K562 (cell line): ENCODE data around the gene SLC15A1. TPM values are rescaled to one million over a fixed set of nuclear protein-coding genes. Genes with fewer than 3 reads are reported as not detected.

ENCODE experiments used
- ATAC-seq: fragments of 200-7000 bp; cut with Tn5 transposase; 3 replicates; pipeline ENCODE4 v1.9.1; 2020; ENCODE audit warnings: moderate library complexity
- BruUV-seq: library from RNA; stranded (reverse); fragments of 400-500 nt; replicated peaks from 2 replicates; lab custom pipeline; 2021; lab: Mats Ljungman, UMichigan
- CTCF ChIA-PET: fragments of 300-600 bp; formaldehyde crosslinking; extraction: SDS; loops from one replicate; lab custom pipeline; 2021; ENCODE audit warnings: low intra/inter-chr PET ratio; lab: Yijun Ruan, JAX
- POLR2A ChIA-PET: fragments of 300-600, 350-650 bp; sonication (Branson Sonifier 250); formaldehyde crosslinking; extraction: SDS; loops from one replicate; lab custom pipeline; 2021; ENCODE audit warnings: antibody characterized with exemption, inconsistent platforms; lab: Yijun Ruan, JAX
- DNase-seq, 4 experiments: peaks; one replicate each; pipeline versions ENCODE4 v3.0.0 to v3.0.0-alpha.2; 2011 to 2018; ENCODE audit warnings: low spot score in 3 of 4, mixed read lengths in 3 of 4; ENCODE audit errors: extremely low read depth in 1 of 4
- FAIRE-seq: peaks from 2 replicates; lab custom pipeline; 2011; peaks lifted over from hg19 to GRCh38; lab: Jason Lieb, UNC
- H2AFZ ChIP-seq: 2 replicates; pipeline ENCODE4 v1.6.0; 2011; ENCODE audit warnings: low read depth, low read length, control low read depth, inconsistent platforms
- H3K27ac ChIP-seq: fragments of 200-600 bp; 3 replicates; pipeline ENCODE4 v1.8.0; 2011; ENCODE audit warnings: low read depth, mild to moderate bottlenecking, control low read depth, inconsistent platforms, low read length, moderate library complexity, mixed read lengths; ENCODE audit errors: extremely low read depth
- H3K27me3 ChIP-seq, 2 experiments: fragments of 300-600 bp in 1 of 2; 2 replicates in 1 of 2; 3 replicates in 1 of 2; pipeline versions ENCODE4 v1.6.0 to v1.8.0; 2011; ENCODE audit warnings: inconsistent platforms in 2 of 2, low read length in 2 of 2, mild to moderate bottlenecking in 1 of 2, mixed read lengths in 1 of 2, moderate library complexity in 1 of 2; ENCODE audit not compliant: control insufficient read depth in 2 of 2, insufficient read depth in 2 of 2
- H3K36me3 ChIP-seq: fragments of 300-600 bp; 3 replicates; pipeline ENCODE4 v1.8.0; 2011; ENCODE audit warnings: mild to moderate bottlenecking, low read length, inconsistent platforms; ENCODE audit not compliant: control insufficient read depth, insufficient read depth
- H3K4me1 ChIP-seq, 2 experiments: fragments of 200-600 bp in 1 of 2; replicated peaks in 1 of 2; 2 replicates in 1 of 2; 3 replicates in 1 of 2; pipeline versions ENCODE4 v1.5.1 to v1.8.0; 2011; ENCODE audit warnings: inconsistent platforms in 2 of 2, low read length in 2 of 2, mild to moderate bottlenecking in 1 of 2, mixed read lengths in 1 of 2, moderate library complexity in 1 of 2; ENCODE audit not compliant: control insufficient read depth in 2 of 2, insufficient read depth in 2 of 2
- H3K4me2 ChIP-seq: 2 replicates; pipeline ENCODE4 v1.6.1; 2011; ENCODE audit warnings: low read length, control low read depth, inconsistent platforms, mixed read lengths; ENCODE audit not compliant: insufficient read depth
- H3K4me3 ChIP-seq: fragments of 200-600 bp; sonication (generic), shearing (Covaris generic); 2 replicates; pipeline ENCODE4 v1.5.1; 2016; ENCODE audit warnings: control low read depth, inconsistent platforms
- H3K79me2 ChIP-seq: fragments of 200-600 bp; 3 replicates; pipeline ENCODE4 v1.8.0; 2011; ENCODE audit warnings: low read length, inconsistent platforms; ENCODE audit not compliant: control insufficient read depth, insufficient read depth
- H3K9ac ChIP-seq, 2 experiments: 2 replicates each; pipeline versions ENCODE4 v1.6.0 to v1.6.1; 2011; ENCODE audit warnings: low read depth in 2 of 2, low read length in 2 of 2, control low read depth in 1 of 2, inconsistent platforms in 1 of 2, mild to moderate bottlenecking in 1 of 2, mixed read lengths in 1 of 2; ENCODE audit not compliant: insufficient read depth in 1 of 2
- H3K9me1 ChIP-seq: one replicate; pipeline ENCODE4 v1.6.0; 2011; ENCODE audit warnings: inconsistent platforms, mild to moderate bottlenecking, low read length, moderate library complexity; ENCODE audit not compliant: control insufficient read depth, insufficient read depth
- H3K9me3 ChIP-seq: replicated peaks from 2 replicates; pipeline ENCODE4 v1.5.1; 2011; ENCODE audit warnings: low read depth, low read length, inconsistent platforms; ENCODE audit not compliant: control insufficient read depth, insufficient read depth
- H4K20me1 ChIP-seq: replicated peaks from 2 replicates; pipeline ENCODE4 v1.6.1; 2011; ENCODE audit warnings: low read length, inconsistent platforms, mixed read lengths; ENCODE audit not compliant: control insufficient read depth, insufficient read depth
- ARNT ChIP-seq, 2 experiments: fragments of 450-650 bp; IDR thresholded peaks; 2 replicates each; pipeline ENCODE4 v1.6.1; 2016; ENCODE audit warnings: mild to moderate bottlenecking in 1 of 2
- BCOR ChIP-seq: fragments of 450-650 bp; IDR thresholded peaks from 2 replicates; pipeline ENCODE4 v1.6.1; 2016
- DNMT1 ChIP-seq: fragments of 450-650 bp; IDR thresholded peaks from 2 replicates; pipeline ENCODE4 v1.6.1; 2016; ENCODE audit warnings: antibody characterized with exemption, mild to moderate bottlenecking
- HNRNPH1 ChIP-seq: fragments of 200-400 bp; formaldehyde crosslinking; optimal IDR thresholded peaks from 2 replicates; pipeline ENCODE3; 2017; ENCODE audit warnings: low read depth, mild to moderate bottlenecking, low read length, moderate library complexity
- SMARCE1 ChIP-seq: fragments of 450-650 bp; IDR thresholded peaks from 2 replicates; pipeline ENCODE4 v1.7.1; 2016; ENCODE audit warnings: mild to moderate bottlenecking
- WGBS: fragments of 100-300 bp; shearing (Covaris generic); methylation state at CpG from one replicate; pipeline ENCODE4 v1.1.6; 2016; ENCODE audit warnings: low coverage, mixed read lengths; ENCODE audit not compliant: insufficient coverage; ENCODE audit errors: missing lambda C conversion rate; 5-methylcytosine and 5-hydroxymethylcytosine counted together
- in situ Hi-C: fragments of 300-500 bp; cut with MboI; formaldehyde crosslinking; loops from 4 replicates; pipeline ENCODE4 v1.15.0; 2018; ENCODE audit warnings: inconsistent platforms, mixed read lengths
- intact Hi-C: fragments of 100-400 bp; cut with micrococcal nuclease; formaldehyde crosslinking; loops from 2 replicates; pipeline ENCODE4 v1.14.2; 2022
- polyA plus RNA-seq, 8 experiments: library from polyadenylated mRNA; depleted of rRNA in 4 of 8; stranded (reverse) in 5 of 8; unstranded in 3 of 8; fragments of >200 nt; fragmentation: Nextera tagmentation in 2 of 8; fragmentation: Illumina TruSeq in 1 of 8; extraction: Ambion mirVana in 2 of 8; extraction: Trizol in 1 of 8; gene quantifications; 2 replicates each; pipeline versions ENCODE4 v1.2.1 to v1.2.3, GENCODE V29; 2011 to 2014; ENCODE audit warnings: inconsistent platforms in 1 of 8, missing spikeins in 1 of 8
- total RNA-seq, 7 experiments: library from RNA; depleted of rRNA in 6 of 7; stranded (reverse); fragments of >200 nt in 6 of 7; fragmentation: Illumina TruSeq in 2 of 7; extraction: Trizol in 2 of 7; gene quantifications; 2 replicates each; pipeline versions ENCODE4 v1.2.1 to v1.2.3, GENCODE V29; 2011 to 2021; ENCODE audit warnings: low replicate concordance in 1 of 7
- TF ChIP-seq, protein P1 (sequence below): fragments of 450-650 bp; IDR thresholded peaks from 2 replicates; pipeline ENCODE4 v1.6.1; 2016; ENCODE audit warnings: low read depth
- TF ChIP-seq, protein P2 (sequence below): fragments of 250-450 bp; sonication (Bioruptor Pico); IDR thresholded peaks from 2 replicates; pipeline ENCODE4 v1.8.0; 2021; ENCODE audit warnings: borderline replicate concordance, mild to moderate bottlenecking, moderate library complexity; ENCODE audit not compliant: poor library complexity, severe bottlenecking

The SLC15A1 gene
- total and polyA plus RNA-seq, 9 of the 15 experiments (the other 6 are each of a cell fraction or from before 2014, with no cell fraction given), result not detected

DNA sequence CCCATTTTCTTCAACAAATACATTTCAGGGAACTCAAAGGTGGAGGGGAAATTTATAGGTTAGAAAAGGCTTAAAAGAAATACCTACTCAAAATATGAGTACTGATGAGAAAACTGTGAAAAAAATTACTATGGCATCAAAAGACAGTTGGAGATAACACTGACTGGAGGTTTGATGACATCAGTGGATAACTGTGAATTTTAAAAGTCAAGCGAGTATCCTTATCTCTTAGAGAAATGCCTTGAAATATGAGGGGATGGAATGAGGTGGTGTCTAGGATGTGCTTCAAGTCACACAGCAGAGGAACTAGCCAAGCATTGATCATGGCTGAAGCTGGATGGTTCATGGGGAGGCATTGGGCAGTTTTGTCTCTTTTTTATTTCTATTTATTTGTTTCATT, 27.2 kb upstream of the SLC15A1 start (continued):
- TF ChIP-seq, protein P1, sequence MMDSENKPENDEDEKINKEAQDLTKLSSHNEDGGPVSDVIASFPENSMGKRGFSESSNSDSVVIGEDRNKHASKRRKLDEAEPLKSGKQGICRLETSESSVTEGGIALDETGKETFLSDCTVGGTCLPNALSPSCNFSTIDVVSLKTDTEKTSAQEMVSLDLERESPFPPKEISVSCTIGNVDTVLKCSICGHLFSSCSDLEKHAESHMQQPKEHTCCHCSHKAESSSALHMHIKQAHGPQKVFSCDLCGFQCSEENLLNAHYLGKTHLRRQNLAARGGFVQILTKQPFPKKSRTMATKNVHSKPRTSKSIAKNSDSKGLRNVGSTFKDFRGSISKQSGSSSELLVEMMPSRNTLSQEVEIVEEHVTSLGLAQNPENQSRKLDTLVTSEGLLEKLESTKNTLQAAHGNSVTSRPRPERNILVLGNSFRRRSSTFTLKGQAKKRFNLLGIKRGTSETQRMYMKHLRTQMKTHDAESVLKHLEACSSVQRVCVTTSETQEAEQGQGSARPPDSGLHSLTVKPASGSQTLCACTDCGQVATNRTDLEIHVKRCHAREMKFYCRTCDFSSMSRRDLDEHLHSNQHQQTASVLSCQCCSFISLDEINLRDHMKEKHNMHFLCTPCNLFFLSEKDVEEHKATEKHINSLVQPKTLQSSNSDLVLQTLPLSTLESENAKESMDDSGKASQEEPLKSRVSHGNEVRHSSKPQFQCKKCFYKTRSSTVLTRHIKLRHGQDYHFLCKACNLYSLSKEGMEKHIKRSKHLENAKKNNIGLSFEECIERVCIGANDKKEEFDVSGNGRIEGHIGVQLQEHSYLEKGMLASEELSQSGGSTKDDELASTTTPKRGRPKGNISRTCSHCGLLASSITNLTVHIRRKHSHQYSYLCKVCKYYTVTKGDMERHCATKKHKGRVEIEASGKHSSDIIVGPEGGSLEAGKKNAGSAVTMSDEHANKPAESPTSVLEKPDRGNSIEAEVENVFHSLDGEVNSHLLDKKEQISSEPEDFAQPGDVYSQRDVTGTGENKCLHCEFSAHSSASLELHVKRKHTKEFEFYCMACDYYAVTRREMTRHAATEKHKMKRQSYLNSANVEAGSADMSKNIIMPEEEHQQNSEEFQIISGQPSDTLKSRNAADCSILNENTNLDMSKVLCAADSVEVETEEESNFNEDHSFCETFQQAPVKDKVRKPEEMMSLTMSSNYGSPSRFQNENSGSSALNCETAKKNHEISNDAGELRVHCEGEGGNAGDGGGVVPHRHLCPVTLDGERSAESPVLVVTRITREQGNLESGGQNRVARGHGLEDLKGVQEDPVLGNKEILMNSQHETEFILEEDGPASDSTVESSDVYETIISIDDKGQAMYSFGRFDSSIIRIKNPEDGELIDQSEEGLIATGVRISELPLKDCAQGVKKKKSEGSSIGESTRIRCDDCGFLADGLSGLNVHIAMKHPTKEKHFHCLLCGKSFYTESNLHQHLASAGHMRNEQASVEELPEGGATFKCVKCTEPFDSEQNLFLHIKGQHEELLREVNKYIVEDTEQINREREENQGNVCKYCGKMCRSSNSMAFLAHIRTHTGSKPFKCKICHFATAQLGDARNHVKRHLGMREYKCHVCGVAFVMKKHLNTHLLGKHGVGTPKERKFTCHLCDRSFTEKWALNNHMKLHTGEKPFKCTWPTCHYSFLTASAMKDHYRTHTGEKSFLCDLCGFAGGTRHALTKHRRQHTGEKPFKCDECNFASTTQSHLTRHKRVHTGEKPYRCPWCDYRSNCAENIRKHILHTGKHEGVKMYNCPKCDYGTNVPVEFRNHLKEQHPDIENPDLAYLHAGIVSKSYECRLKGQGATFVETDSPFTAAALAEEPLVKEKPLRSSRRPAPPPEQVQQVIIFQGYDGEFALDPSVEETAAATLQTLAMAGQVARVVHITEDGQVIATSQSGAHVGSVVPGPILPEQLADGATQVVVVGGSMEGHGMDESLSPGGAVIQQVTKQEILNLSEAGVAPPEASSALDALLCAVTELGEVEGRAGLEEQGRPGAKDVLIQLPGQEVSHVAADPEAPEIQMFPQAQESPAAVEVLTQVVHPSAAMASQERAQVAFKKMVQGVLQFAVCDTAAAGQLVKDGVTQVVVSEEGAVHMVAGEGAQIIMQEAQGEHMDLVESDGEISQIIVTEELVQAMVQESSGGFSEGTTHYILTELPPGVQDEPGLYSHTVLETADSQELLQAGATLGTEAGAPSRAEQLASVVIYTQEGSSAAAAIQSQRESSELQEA, result no peak

DNA sequence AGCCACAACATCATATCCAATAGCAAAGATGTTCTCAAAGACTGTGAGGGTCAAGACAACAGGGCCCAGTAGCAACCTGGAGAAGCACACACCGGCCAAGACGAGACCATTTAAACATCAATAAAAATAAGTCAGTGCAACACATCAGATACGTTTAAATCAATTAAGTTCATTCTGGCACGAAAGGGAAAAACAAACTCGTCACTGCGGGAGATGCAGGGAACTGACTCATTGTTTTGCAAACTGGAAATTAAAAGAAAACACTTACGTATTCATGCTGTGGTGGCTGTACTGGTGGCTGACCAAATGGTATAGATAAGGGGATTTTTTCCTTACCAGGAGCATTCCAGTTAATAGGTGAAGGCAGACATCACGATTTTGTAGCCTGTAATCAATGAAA, 26.3 kb upstream of the SLC15A1 start:
- H3K9me3 ChIP-seq, result no peaks in the 10 kb centered on the region
- FAIRE-seq, result no peak
- no peak for TF ChIP-seq DNMT1
- TF ChIP-seq BCOR, result no peak
- no peak for TF ChIP-seq ARNT (IDR thresholded peaks at IDR 0.05)
- no peak for TF ChIP-seq SMARCE1
- no peak for TF ChIP-seq HNRNPH1
- TF ChIP-seq, protein P2, sequence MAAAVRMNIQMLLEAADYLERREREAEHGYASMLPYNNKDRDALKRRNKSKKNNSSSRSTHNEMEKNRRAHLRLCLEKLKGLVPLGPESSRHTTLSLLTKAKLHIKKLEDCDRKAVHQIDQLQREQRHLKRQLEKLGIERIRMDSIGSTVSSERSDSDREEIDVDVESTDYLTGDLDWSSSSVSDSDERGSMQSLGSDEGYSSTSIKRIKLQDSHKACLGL (CRISPR knock-in tag), result no peak
- TF ChIP-seq, all 486 proteins: peak for 0
- H2AFZ ChIP-seq, result no peak overlapping the region
- DNase-seq (no peak), ATAC-seq (no peak)
- intact Hi-C loops, result no loop called here
- no peak overlapping the region for H3K27ac ChIP-seq
- no peaks in the 10 kb centered on the region for H3K9me1 ChIP-seq
- no peak overlapping the region for H3K9ac ChIP-seq
- in situ Hi-C loops, result no loop called here
- BruUV-seq, result no TSS peak
- no peak overlapping the region for H3K4me3 ChIP-seq
- H3K79me2 ChIP-seq, result no peaks in the 10 kb centered on the region
- no peaks in the 10 kb centered on the region for H4K20me1 ChIP-seq
- ChIA-PET CTCF (no interaction called here), POLR2A (interaction anchor here (0.6 kb wide), 1 partner anchor 17 kb away, joined by 3 read pairs; no protein-coding TSS in a partner anchor)
- H3K4me2 ChIP-seq, result no peak overlapping the region
- H3K36me3 ChIP-seq, result no peaks in the 10 kb centered on the region
- 0% methylated on average over 8 of the region's 8 CpGs for WGBS
- peaks cover 13 to 51% of the 10 kb centered on the region in 2 experiments for H3K27me3 ChIP-seq
- H3K4me1 ChIP-seq, result peaks cover 0 to 4% of the 10 kb centered on the region in 2 experiments; a peak in 2 of 5 replicates
